Ishikawa (cell line): ENCODE data around the gene ARHGEF10L.

ENCODE experiments used
- CEBPB ChIP-seq: IDR thresholded peaks from 2 replicates; pipeline ENCODE4 v1.6.1; 2012
- CREB1 ChIP-seq: IDR thresholded peaks from 2 replicates; pipeline ENCODE4 v1.6.1; 2012; ENCODE audit warnings: low read depth
- EP300 ChIP-seq: IDR thresholded peaks from 2 replicates; pipeline ENCODE4 v1.6.1; 2012; ENCODE audit warnings: borderline replicate concordance
- FOXM1 ChIP-seq: IDR thresholded peaks from 2 replicates; pipeline ENCODE4 v1.6.1; 2012; ENCODE audit warnings: low read depth, borderline replicate concordance
- MAX ChIP-seq: IDR thresholded peaks from 2 replicates; pipeline ENCODE4 v1.6.1; 2012
- RAD21 ChIP-seq: IDR thresholded peaks from 2 replicates; pipeline ENCODE4 v1.6.1; 2012; ENCODE audit warnings: low read depth
- REST ChIP-seq: IDR thresholded peaks from 2 replicates; pipeline ENCODE4 v1.6.1; 2012; ENCODE audit warnings: low read depth, mild to moderate bottlenecking
- TAF1 ChIP-seq: IDR thresholded peaks from 2 replicates; pipeline ENCODE4 v1.6.1; 2012; ENCODE audit warnings: low read depth, mild to moderate bottlenecking
- TEAD4 ChIP-seq: IDR thresholded peaks from 2 replicates; pipeline ENCODE4 v1.6.1; 2012
- USF1 ChIP-seq: IDR thresholded peaks from 2 replicates; pipeline ENCODE4 v1.6.1; 2012
- ZBTB7A ChIP-seq: IDR thresholded peaks from 2 replicates; pipeline ENCODE4 v1.6.1; 2012; ENCODE audit warnings: low read depth

GRCh38 chr1:17739050-17739449 is 199.6 kb downstream of the ARHGEF10L start:
- TF ChIP-seq FOXM1: no peak
- TF ChIP-seq EP300: no peak
- no peak for TF ChIP-seq ZBTB7A
- TF ChIP-seq CEBPB: no peak
- TF ChIP-seq RAD21: no peak
- TF ChIP-seq TEAD4: no peak
- TF ChIP-seq USF1: no peak
- TF ChIP-seq CREB1: no peak
- TF ChIP-seq MAX: no peak
- TF ChIP-seq REST: no peak
- no peak for TF ChIP-seq TAF1
